GM10847 (cell line): ENCODE results near the gene PRKD1.

Source experiments
- POLR2A ChIP-seq: IDR thresholded peaks from 2 replicates; pipeline ENCODE4 v1.6.1; 2011; ENCODE audit not compliant: insufficient read length; ENCODE audit errors: extremely low read depth

PRKD1 gene

GRCh38 chr14:29705801-29706200 is 221.8 kb downstream of the PRKD1 start:
- no peak for TF ChIP-seq POLR2A

- TF ChIP-seq POLR2A = no peak
These were observed 239.8 kb downstream of the PRKD1 start for GRCh38 chr14:29687866-29688265.

- no peak for TF ChIP-seq POLR2A
These were observed 240.4 kb downstream of the PRKD1 start for GRCh38 chr14:29687071-29687765.

DNA sequence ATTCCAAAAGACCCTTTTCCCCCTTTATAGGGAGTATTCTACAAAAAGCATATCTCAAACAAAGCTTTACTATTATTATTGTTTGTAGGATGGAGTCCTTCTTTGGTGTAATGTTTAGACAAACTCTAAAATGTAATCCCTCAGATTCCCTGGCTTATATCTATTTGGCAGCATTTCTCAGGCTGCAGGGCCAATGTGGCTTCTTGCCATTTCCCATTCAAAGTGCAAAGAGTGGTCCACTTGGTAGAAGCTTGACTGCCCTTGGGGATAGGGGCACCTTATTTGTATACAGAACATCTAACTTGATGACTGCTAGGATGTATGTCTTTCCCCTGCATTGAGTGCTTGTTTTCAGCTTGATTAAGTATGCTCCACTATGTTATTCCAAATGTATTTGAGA is 242.7 kb downstream of the PRKD1 start:
- TF ChIP-seq POLR2A = no peak

- no peak for TF ChIP-seq POLR2A
These were observed 244.9 kb downstream of the PRKD1 start for GRCh38 chr14:29682789-29683188.

DNA sequence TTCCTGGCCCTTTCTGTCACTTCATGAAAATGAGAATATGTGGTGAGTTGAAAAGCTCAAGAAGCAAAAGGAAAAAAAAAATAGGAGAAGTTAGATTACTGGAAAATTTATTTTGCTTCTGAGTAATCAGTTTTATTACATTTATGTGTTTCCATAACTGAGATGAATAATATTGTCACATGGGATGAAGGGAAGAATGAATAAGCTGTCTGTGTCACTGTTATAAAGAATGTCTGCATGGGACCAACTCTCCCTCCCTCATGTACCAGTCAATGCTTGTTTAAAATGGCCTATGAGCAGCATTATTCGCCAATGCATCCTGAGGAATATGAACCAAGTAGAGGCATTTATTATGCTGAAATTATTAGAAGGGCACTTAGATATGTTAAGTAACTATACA is 246.3 kb downstream of the PRKD1 start:
- TF ChIP-seq POLR2A = no peak

DNA sequence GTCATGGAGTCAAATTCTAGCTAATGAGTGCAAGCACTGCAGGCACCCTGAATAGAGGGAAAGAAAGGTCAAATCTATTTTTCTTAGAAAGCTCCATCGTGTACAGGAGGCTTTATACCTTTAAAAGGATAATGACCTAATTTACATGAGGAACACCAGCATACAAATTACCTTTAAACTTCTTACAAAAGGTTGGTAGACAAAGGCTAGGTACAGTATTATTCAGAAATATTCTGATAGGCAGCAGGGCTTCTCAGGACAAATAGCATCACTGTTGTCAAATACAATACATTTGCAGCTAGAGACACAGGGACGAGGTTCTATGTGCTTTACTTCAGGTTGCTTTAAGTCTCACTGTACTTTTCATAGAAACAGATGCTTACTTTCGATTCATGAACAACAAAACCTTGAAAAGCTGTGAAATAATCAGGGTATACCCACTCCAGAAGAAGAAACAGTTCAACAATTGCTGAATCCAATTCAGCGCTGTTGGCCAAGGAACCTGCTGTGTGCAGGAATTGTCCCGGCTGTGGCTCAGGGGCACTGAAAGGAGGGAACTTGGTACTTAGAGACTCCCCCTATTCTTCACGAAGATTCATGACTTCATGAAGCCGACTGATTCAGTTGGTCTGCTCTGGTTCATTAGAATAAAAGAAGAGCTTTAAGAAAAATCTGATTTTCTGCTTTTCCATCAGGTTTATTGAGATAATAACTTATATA is 252.9 kb downstream of the PRKD1 start:
- no peak for TF ChIP-seq POLR2A

DNA sequence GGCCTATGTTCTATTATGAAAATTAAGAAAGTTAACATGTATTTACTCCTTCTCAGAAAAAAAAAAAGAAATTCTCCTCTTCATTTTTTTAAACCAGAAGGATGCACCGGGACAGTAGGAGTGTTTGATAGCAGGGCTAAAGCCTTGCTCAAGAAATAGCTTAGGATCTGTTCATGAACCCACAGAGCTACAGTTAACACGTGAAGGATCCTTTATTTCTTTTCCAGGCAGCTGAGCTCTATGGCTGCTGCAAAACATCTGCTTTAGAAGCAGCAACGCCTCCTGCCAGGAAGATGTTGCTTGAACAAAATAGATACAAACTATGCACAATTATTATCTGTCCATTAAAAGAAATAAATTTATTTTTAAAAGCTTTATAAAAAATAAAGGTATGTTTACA is 254.8 kb downstream of the PRKD1 start:
- TF ChIP-seq POLR2A = no peak

GRCh38 chr14:29671034-29671433 is 256.6 kb downstream of the PRKD1 start:
- no peak for TF ChIP-seq POLR2A

GRCh38 chr14:29668201-29668600 is 259.4 kb downstream of the PRKD1 start:
- no peak for TF ChIP-seq POLR2A

GRCh38 chr14:29664515-29664914 is 263.1 kb downstream of the PRKD1 start:
- TF ChIP-seq POLR2A = no peak

DNA sequence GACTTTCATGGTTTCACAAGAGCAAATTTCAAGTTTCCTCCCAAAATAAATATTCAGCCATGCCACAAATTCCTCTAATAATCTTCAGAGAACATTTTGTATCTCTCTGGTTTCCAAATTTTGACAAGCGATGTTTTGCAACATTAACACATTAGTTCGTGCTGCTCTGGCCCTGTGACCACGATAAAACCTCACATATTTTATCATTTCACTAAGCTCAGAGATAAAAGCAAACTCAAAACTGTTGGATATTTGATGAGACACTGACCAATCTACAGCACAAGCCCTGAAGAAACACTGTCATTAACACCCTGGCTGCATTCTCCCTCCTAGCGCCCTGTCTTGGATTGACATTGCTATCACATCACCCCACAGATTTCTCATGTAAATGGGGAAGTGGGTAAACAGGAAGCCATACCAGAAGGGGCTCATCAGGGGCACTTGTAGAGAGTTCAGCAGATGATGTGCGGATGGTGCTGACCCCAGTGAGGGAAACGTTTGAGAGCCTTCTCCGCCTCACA is 264.3 kb downstream of the PRKD1 start:
- TF ChIP-seq POLR2A = no peak

DNA sequence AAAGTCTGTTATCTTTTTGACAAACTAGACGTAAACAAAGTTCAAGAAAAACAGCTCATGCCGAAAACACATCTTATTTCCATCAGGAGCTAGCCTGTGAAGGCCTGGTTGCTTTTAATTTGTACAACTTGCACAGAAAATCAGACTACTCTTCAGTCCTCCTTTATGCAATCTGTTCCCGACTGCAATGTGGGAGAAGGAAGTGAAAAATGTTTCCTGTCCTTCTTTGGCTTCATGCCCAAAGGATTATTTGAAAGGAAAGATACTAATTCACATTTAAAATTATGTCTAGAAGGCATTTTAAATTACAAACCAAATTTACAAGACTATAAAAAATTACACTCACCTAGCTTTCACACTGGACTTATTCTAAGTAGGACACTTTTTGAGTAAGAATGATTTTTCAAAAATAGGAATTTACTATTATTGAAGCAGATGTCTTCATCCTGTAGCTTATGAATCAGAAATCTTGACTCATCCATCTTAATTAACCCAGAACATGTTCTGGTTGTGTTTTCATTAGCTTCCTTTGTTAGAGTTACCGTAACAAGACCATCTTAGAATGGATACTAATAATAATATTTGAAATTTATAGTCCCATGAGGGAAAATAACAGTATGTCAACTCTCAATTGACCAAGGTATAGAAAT is 272.6 kb downstream of the PRKD1 start:
- TF ChIP-seq POLR2A = no peak

GRCh38 chr14:29653303-29653702 is 274.3 kb downstream of the PRKD1 start:
- no peak for TF ChIP-seq POLR2A

GRCh38 chr14:29652571-29652970 is 275.1 kb downstream of the PRKD1 start:
- TF ChIP-seq POLR2A = no peak
